Breast epithelium (tissue), 3 donors: Measurements from ENCODE around the gene CRK.

ENCODE experiments used
- CTCF ChIP-seq, 3 donors: fragments of 450-650 bp; IDR thresholded peaks; one replicate each; pipeline ENCODE4 v1.5.1; 2016 to 2017; ENCODE audit warnings: antibody characterized with exemption in 3 of 3, mild to moderate bottlenecking in 3 of 3, moderate library complexity in 3 of 3
- POLR2AphosphoS5 ChIP-seq, 3 donors: sonication (generic); formaldehyde crosslinking; IDR thresholded peaks; one replicate each; pipeline ENCODE4 v1.6.1; 2017; ENCODE audit warnings: antibody characterized with exemption in 3 of 3

- TF ChIP-seq CTCF (IDR thresholded peaks at IDR 0.05) (no peak), POLR2AphosphoS5 (IDR thresholded peaks at IDR 0.05) (no peak)
Measured at GRCh38 chr17:1480747-1481465, 24.9 kb upstream of the CRK start.
